Measurements from ENCODE around the gene CARD10. TPM values are rescaled to one million over a fixed set of nuclear protein-coding genes. Genes with fewer than 3 reads are reported as not detected.

Gene CARD10
- total and polyA plus RNA-seq, 4 donors: 7.8 to 14.0 (median 8.4) TPM

DNA sequence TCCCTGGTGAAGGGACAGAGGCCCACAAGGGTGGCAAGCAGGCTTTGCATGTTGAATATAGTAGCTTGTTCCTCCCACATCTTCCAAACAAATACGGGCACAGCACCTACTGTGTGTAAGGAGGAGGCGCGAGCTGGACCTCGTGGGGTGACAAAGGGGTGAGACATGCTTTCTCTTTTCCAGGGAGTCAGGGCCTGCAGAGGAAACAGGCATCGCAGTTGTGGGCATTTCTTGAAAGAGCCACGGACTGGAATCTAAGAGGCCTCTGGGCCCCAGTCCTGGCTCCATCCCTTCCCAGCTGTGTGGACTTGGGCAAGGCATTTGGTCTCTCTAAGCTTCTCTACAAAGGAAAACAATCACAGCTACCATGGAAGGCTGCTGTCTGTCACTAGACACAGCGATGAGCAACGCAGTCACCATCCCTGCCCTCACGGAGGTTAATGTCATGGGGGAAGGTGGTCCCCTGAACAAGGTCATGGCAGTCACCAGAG, 28.1 kb upstream of the CARD10 start:
- Histone ChIP-seq H3K27me3 (ENCODE audit: control insufficient read depth in 4 of 4, insufficient read depth in 4 of 4, low read length in 3 of 4) (no peaks in the 10 kb centered on the region), H3K4me1 (ENCODE audit: control insufficient read depth in 4 of 4, insufficient read depth in 4 of 4, low read length in 3 of 4) (peaks cover 20 to 68% (median 55%) of the 10 kb centered on the region in 4 donors), H3K27ac (ENCODE audit: low read depth in 1 of 2, low read length in 2 of 2) (peak overlapping the region; percentile 94 to 97), H3K9ac (ENCODE audit: low read depth in 1 of 2, low read length in 2 of 2) (no peak overlapping the region), H3K4me3 (ENCODE audit: low read depth in 1 of 3, low read length in 3 of 3) (no peak overlapping the region), H3K9me3 (ENCODE audit: control insufficient read depth in 4 of 4, low read length in 3 of 4) (no peaks in the 10 kb centered on the region), H3K36me3 (ENCODE audit: control insufficient read depth in 4 of 4, insufficient read depth in 3 of 4, low read depth in 1 of 4, low read length in 3 of 4) (no peaks in the 10 kb centered on the region)
- 64% methylated on average over 9 of the region's 9 CpGs for WGBS
- TF ChIP-seq, protein P1, sequence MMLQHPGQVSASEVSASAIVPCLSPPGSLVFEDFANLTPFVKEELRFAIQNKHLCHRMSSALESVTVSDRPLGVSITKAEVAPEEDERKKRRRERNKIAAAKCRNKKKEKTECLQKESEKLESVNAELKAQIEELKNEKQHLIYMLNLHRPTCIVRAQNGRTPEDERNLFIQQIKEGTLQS (IDR thresholded peaks at IDR 0.05): no peak
- TF ChIP-seq EGR1 (IDR thresholded peaks at IDR 0.05; ENCODE audit: low read depth in 2 of 2) (no peak), NR2F2 (IDR thresholded peaks at IDR 0.05) (no peak), HNF4G (IDR thresholded peaks at IDR 0.05) (no peak), YY1 (IDR thresholded peaks at IDR 0.05) (no peak), HNF4A (conservative IDR thresholded peaks at IDR 0.05) (no peak), TAF1 (conservative IDR thresholded peaks at IDR 0.05) (no peak), JUND (IDR thresholded peaks at IDR 0.05) (no peak), GABPA (IDR thresholded peaks at IDR 0.05 in 1 of 2, conservative IDR thresholded peaks at IDR 0.05 in 1 of 2) (no peak), FOXA1 (IDR thresholded peaks at IDR 0.05) (no peak)
- TF ChIP-seq, protein P2, sequence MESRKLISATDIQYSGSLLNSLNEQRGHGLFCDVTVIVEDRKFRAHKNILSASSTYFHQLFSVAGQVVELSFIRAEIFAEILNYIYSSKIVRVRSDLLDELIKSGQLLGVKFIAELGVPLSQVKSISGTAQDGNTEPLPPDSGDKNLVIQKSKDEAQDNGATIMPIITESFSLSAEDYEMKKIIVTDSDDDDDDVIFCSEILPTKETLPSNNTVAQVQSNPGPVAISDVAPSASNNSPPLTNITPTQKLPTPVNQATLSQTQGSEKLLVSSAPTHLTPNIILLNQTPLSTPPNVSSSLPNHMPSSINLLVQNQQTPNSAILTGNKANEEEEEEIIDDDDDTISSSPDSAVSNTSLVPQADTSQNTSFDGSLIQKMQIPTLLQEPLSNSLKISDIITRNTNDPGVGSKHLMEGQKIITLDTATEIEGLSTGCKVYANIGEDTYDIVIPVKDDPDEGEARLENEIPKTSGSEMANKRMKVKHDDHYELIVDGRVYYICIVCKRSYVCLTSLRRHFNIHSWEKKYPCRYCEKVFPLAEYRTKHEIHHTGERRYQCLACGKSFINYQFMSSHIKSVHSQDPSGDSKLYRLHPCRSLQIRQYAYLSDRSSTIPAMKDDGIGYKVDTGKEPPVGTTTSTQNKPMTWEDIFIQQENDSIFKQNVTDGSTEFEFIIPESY (IDR thresholded peaks at IDR 0.05): no peak
- TF ChIP-seq, protein P3, sequence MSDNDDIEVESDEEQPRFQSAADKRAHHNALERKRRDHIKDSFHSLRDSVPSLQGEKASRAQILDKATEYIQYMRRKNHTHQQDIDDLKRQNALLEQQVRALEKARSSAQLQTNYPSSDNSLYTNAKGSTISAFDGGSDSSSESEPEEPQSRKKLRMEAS (IDR thresholded peaks at IDR 0.05): no peak
- no peak for DNase-seq (ENCODE audit: low spot score)

DNA sequence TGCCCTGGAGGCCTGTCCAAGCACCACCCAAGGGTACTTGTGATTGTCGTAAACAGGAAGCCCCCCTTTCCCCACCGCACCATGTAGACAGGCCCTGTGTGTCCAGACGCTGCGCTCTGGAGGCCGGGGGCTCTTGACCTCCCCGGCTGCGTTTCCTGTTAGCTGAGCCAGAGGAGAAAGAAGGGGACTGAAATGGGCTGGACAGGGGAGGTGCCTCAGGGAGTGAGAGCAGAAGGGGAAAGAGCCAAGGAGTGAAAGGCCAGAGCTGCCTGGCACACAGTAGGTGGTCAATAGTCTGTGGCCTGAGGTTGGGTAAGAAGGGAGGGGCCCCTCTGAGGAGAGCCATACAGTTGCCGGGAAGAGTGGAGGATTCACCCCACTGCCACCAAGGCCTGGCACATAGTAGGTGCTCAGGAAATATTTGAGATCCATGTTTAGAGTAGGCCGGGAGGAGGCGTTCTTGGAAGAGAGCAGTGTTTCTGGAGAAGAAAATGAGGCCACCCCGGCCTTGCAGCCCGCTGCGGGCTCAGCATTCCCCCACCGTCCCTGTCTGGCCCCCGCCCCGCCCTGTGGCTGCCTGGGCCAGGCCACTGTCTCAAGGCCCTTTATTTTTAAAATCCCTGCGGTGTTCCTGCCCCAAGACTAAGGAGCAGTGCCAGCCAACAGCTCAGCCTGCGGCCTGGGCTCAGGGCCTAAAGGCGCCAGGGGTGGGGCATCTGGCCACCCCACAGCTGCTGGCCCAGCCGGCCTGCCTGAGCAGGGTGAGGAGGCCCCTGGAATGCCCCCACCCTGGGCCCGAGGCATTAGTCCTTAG, 27.4 kb upstream of the CARD10 start:
- TF ChIP-seq RXRA (IDR thresholded peaks at IDR 0.05) (no peak), JUND (IDR thresholded peaks at IDR 0.05) (no peak), EGR1 (IDR thresholded peaks at IDR 0.05; ENCODE audit: low read depth in 2 of 2) (no peak), NR2F2 (IDR thresholded peaks at IDR 0.05) (peak; percentile 99), HNF4G (IDR thresholded peaks at IDR 0.05) (no peak), SP1 (IDR thresholded peaks at IDR 0.05) (peak; percentile 70), RAD21 (IDR thresholded peaks at IDR 0.05) (peak in 1 of 2 donors; percentile 2), HNF4A (conservative IDR thresholded peaks at IDR 0.05) (no peak), GABPA (IDR thresholded peaks at IDR 0.05 in 1 of 2, conservative IDR thresholded peaks at IDR 0.05 in 1 of 2) (peak in 1 of 2 donors; percentile 23), FOXA1 (IDR thresholded peaks at IDR 0.05) (no peak), FOXA2 (IDR thresholded peaks at IDR 0.05) (no peak), TAF1 (conservative IDR thresholded peaks at IDR 0.05) (no peak), YY1 (IDR thresholded peaks at IDR 0.05) (no peak)
- TF ChIP-seq, protein P2 (IDR thresholded peaks at IDR 0.05): no peak
- TF ChIP-seq, protein P4, sequence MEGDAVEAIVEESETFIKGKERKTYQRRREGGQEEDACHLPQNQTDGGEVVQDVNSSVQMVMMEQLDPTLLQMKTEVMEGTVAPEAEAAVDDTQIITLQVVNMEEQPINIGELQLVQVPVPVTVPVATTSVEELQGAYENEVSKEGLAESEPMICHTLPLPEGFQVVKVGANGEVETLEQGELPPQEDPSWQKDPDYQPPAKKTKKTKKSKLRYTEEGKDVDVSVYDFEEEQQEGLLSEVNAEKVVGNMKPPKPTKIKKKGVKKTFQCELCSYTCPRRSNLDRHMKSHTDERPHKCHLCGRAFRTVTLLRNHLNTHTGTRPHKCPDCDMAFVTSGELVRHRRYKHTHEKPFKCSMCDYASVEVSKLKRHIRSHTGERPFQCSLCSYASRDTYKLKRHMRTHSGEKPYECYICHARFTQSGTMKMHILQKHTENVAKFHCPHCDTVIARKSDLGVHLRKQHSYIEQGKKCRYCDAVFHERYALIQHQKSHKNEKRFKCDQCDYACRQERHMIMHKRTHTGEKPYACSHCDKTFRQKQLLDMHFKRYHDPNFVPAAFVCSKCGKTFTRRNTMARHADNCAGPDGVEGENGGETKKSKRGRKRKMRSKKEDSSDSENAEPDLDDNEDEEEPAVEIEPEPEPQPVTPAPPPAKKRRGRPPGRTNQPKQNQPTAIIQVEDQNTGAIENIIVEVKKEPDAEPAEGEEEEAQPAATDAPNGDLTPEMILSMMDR (IDR thresholded peaks at IDR 0.05; ENCODE audit: low read depth, low read length, missing input control): no peak
- TF ChIP-seq, protein P1 (IDR thresholded peaks at IDR 0.05): no peak
- TF ChIP-seq, protein P3 (IDR thresholded peaks at IDR 0.05): peak; percentile 7
- TF ChIP-seq, protein P5, sequence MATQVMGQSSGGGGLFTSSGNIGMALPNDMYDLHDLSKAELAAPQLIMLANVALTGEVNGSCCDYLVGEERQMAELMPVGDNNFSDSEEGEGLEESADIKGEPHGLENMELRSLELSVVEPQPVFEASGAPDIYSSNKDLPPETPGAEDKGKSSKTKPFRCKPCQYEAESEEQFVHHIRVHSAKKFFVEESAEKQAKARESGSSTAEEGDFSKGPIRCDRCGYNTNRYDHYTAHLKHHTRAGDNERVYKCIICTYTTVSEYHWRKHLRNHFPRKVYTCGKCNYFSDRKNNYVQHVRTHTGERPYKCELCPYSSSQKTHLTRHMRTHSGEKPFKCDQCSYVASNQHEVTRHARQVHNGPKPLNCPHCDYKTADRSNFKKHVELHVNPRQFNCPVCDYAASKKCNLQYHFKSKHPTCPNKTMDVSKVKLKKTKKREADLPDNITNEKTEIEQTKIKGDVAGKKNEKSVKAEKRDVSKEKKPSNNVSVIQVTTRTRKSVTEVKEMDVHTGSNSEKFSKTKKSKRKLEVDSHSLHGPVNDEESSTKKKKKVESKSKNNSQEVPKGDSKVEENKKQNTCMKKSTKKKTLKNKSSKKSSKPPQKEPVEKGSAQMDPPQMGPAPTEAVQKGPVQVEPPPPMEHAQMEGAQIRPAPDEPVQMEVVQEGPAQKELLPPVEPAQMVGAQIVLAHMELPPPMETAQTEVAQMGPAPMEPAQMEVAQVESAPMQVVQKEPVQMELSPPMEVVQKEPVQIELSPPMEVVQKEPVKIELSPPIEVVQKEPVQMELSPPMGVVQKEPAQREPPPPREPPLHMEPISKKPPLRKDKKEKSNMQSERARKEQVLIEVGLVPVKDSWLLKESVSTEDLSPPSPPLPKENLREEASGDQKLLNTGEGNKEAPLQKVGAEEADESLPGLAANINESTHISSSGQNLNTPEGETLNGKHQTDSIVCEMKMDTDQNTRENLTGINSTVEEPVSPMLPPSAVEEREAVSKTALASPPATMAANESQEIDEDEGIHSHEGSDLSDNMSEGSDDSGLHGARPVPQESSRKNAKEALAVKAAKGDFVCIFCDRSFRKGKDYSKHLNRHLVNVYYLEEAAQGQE (IDR thresholded peaks at IDR 0.05): no peak
- H3K9me3 ChIP-seq (ENCODE audit: control insufficient read depth in 4 of 4, low read length in 3 of 4): no peaks in the 10 kb centered on the region
- no peaks in the 10 kb centered on the region for H3K36me3 ChIP-seq (ENCODE audit: control insufficient read depth in 4 of 4, insufficient read depth in 3 of 4, low read depth in 1 of 4, low read length in 3 of 4)
- no peak overlapping the region for H3K9ac ChIP-seq (ENCODE audit: low read depth in 1 of 2, low read length in 2 of 2)
- DNase-seq (ENCODE audit: low spot score): no peak
- H3K4me1 ChIP-seq (ENCODE audit: control insufficient read depth in 4 of 4, insufficient read depth in 4 of 4, low read length in 3 of 4): peaks cover 20 to 64% (median 54%) of the 10 kb centered on the region in 4 donors
- H3K27ac ChIP-seq (ENCODE audit: low read depth in 1 of 2, low read length in 2 of 2): peak overlapping the region; percentile 94 to 97
- H3K4me3 ChIP-seq (ENCODE audit: low read depth in 1 of 3, low read length in 3 of 3): no peak overlapping the region
- WGBS: 24% methylated on average over 21 of the region's 21 CpGs
- H3K27me3 ChIP-seq (ENCODE audit: control insufficient read depth in 4 of 4, insufficient read depth in 4 of 4, low read length in 3 of 4): no peaks in the 10 kb centered on the region

Measured in liver (tissue), 9 donors.